NOMO-1 (cell line): ENCODE results near the gene TMEM61.
A peak's percentile ranks its signal among the peaks of the same experiment; 100 is the strongest.
"Not testable (repeated sequence)": the region's sequence is repeated elsewhere in the genome, so short reads cannot be mapped to it uniquely, and the experiment has no call there.

Experiments
- DNase-seq, 2 experiments: peaks; one replicate each; lab custom pipeline; 2025; ENCODE audit not compliant: unreplicated experiment in 2 of 2; lab: John Stamatoyannopoulos, UW

TMEM61 gene

GRCh38 chr1:54980528-54981241 is at the start of gene TMEM61:
TMEM61 (plus strand) TSS chr1:54980628; CDS start chr1:54981066, 438 bp downstream.
- DNase-seq = no peak

GRCh38 chr1:54931275-54931840 is 49.1 kb upstream of the TMEM61 start:
- no peak for DNase-seq

GRCh38 chr1:54934081-54934480 is 46.3 kb upstream of the TMEM61 start:
- not testable (repeated sequence) for DNase-seq

GRCh38 chr1:54934869-54935268 is 45.6 kb upstream of the TMEM61 start:
- DNase-seq = no peak

- DNase-seq = no peak
These were observed 43.6 kb upstream of the TMEM61 start for GRCh38 chr1:54936791-54937190.

- no peak for DNase-seq
These were observed 43.0 kb upstream of the TMEM61 start for GRCh38 chr1:54937469-54937868.

- DNase-seq = not testable (repeated sequence)
These were observed 41.5 kb upstream of the TMEM61 start for GRCh38 chr1:54938955-54939354.

GRCh38 chr1:54940042-54940441 is 40.4 kb upstream of the TMEM61 start:
- DNase-seq = no peak

- no peak for DNase-seq
These were observed 37.5 kb upstream of the TMEM61 start for GRCh38 chr1:54942976-54943375.

GRCh38 chr1:54944610-54945392 is 35.6 kb upstream of the TMEM61 start:
- DNase-seq = peak; percentile 23 to 69

GRCh38 chr1:54945393-54945936 is 35.0 kb upstream of the TMEM61 start:
- no peak for DNase-seq

GRCh38 chr1:54947540-54947939 is 32.9 kb upstream of the TMEM61 start:
- DNase-seq = no peak

GRCh38 chr1:54949053-54949452 is 31.4 kb upstream of the TMEM61 start:
- DNase-seq = no peak

GRCh38 chr1:54950006-54950368 is 30.4 kb upstream of the TMEM61 start:
- DNase-seq = no peak

GRCh38 chr1:54950369-54951163 is 29.9 kb upstream of the TMEM61 start:
- DNase-seq = peak; percentile 57 to 78

GRCh38 chr1:54951810-54952226 is 28.6 kb upstream of the TMEM61 start:
- no peak for DNase-seq

- no peak for DNase-seq
These were observed 27.3 kb upstream of the TMEM61 start for GRCh38 chr1:54952950-54953718.

GRCh38 chr1:54953846-54954245 is 26.6 kb upstream of the TMEM61 start:
- DNase-seq = no peak

- no peak for DNase-seq
These were observed 25.1 kb upstream of the TMEM61 start for GRCh38 chr1:54955359-54955758.

GRCh38 chr1:54956726-54957125 is 23.7 kb upstream of the TMEM61 start:
- no peak for DNase-seq
